ENCODE results near the gene LGALS7B.

DNA sequence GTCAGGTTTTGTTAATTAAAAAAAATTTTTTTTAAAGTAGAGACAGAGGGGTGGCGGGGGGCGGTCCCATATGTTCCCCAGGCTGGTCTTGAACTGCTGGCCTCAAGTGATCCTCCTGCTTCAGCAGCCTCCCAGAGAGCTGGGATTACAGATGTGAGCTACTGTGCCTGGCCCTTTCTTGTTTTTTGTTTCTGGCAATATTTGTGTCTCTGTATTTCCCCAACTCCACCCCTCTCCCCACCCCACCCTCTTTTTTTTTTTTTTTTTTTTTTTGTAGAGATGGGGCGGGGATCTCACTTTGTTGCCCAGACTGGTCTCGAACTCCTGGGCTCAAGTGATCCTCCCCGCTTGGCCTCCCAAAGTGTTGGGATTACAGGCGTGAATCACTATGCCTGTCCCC is 44.1 kb upstream of the LGALS7B start:
- TF ChIP-seq, protein P1, sequence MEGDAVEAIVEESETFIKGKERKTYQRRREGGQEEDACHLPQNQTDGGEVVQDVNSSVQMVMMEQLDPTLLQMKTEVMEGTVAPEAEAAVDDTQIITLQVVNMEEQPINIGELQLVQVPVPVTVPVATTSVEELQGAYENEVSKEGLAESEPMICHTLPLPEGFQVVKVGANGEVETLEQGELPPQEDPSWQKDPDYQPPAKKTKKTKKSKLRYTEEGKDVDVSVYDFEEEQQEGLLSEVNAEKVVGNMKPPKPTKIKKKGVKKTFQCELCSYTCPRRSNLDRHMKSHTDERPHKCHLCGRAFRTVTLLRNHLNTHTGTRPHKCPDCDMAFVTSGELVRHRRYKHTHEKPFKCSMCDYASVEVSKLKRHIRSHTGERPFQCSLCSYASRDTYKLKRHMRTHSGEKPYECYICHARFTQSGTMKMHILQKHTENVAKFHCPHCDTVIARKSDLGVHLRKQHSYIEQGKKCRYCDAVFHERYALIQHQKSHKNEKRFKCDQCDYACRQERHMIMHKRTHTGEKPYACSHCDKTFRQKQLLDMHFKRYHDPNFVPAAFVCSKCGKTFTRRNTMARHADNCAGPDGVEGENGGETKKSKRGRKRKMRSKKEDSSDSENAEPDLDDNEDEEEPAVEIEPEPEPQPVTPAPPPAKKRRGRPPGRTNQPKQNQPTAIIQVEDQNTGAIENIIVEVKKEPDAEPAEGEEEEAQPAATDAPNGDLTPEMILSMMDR (IDR thresholded peaks at IDR 0.05; ENCODE audit: insufficient read depth, low read length, poor library complexity, severe bottlenecking), result no peak
- TF ChIP-seq EZH2phosphoT487 (conservative IDR thresholded peaks at IDR 0.05; ENCODE audit: low read length), result no peak
